Astrocyte (in vitro differentiated cells and primary cell): ENCODE results near the gene GPATCH2. TPM values are rescaled to one million over a fixed set of nuclear protein-coding genes. Genes with fewer than 3 reads are reported as not detected.

Source experiments
- DNase-seq: peaks from one replicate; pipeline ENCODE4 v3.0.0-alpha.2; 2010; ENCODE audit warnings: low read depth
- FAIRE-seq: peaks from 2 replicates; lab custom pipeline; 2011; peaks lifted over from hg19 to GRCh38; lab: Jason Lieb, UNC
- H2AFZ ChIP-seq: 2 replicates; pipeline ENCODE4 v1.6.0; 2012; ENCODE audit warnings: low read depth, low read length, inconsistent platforms
- H3K27ac ChIP-seq: 2 replicates; pipeline ENCODE4 v1.5.1; 2011; ENCODE audit warnings: low read depth, low read length, inconsistent platforms
- H3K27me3 ChIP-seq: 2 replicates; pipeline ENCODE4 v1.6.0; 2011; ENCODE audit warnings: low read length, inconsistent platforms; ENCODE audit not compliant: insufficient read depth
- H3K36me3 ChIP-seq: 2 replicates; pipeline ENCODE4 v1.5.1; 2011; ENCODE audit warnings: low read length, inconsistent platforms; ENCODE audit not compliant: insufficient read depth
- H3K4me1 ChIP-seq: 2 replicates; pipeline ENCODE4 v1.5.1; 2011; ENCODE audit warnings: low read length, inconsistent platforms; ENCODE audit not compliant: insufficient read depth
- H3K4me2 ChIP-seq: 2 replicates; pipeline ENCODE4 v1.6.0; 2012; ENCODE audit warnings: low read length, inconsistent platforms
- H3K4me3 ChIP-seq: 2 replicates; pipeline ENCODE4 v1.5.1; 2011; ENCODE audit warnings: low read depth, mild to moderate bottlenecking, low read length, inconsistent platforms; ENCODE audit not compliant: insufficient read depth
- H3K79me2 ChIP-seq: 2 replicates; pipeline ENCODE4 v1.6.0; 2012; ENCODE audit warnings: mild to moderate bottlenecking, low read length, inconsistent platforms; ENCODE audit not compliant: insufficient read depth
- H3K9ac ChIP-seq: 2 replicates; pipeline ENCODE4 v1.6.0; 2012; ENCODE audit warnings: mild to moderate bottlenecking, low read length, inconsistent platforms
- H3K9me3 ChIP-seq: 2 replicates; pipeline ENCODE4 v1.5.1; 2012; ENCODE audit warnings: low read depth, mild to moderate bottlenecking, low read length, inconsistent platforms; ENCODE audit not compliant: insufficient read depth
- H4K20me1 ChIP-seq: 2 replicates; pipeline ENCODE4 v1.6.0; 2012; ENCODE audit warnings: low read length, inconsistent platforms; ENCODE audit not compliant: insufficient read depth
- H3K27ac Mint-ChIP-seq: one replicate; pipeline ENCODE4 v1.8.0; 2021; ENCODE audit warnings: mild to moderate bottlenecking, mixed read lengths; ENCODE audit not compliant: unreplicated experiment
- H3K27me3 Mint-ChIP-seq: one replicate; pipeline ENCODE4 v1.8.0; 2021; ENCODE audit warnings: low read depth, mixed read lengths; ENCODE audit not compliant: unreplicated experiment
- H3K36me3 Mint-ChIP-seq: one replicate; pipeline ENCODE4 v1.8.0; 2021; ENCODE audit warnings: low read depth, mixed read lengths; ENCODE audit not compliant: unreplicated experiment
- H3K4me1 Mint-ChIP-seq: one replicate; pipeline ENCODE4 v1.8.0; 2021; ENCODE audit warnings: low read depth, mixed read lengths; ENCODE audit not compliant: unreplicated experiment
- H3K4me3 Mint-ChIP-seq: one replicate; pipeline ENCODE4 v1.8.0; 2021; ENCODE audit warnings: mild to moderate bottlenecking, moderate library complexity, mixed read lengths; ENCODE audit not compliant: unreplicated experiment
- H3K9me3 Mint-ChIP-seq: one replicate; pipeline ENCODE4 v1.8.0; 2021; ENCODE audit warnings: mild to moderate bottlenecking, mixed read lengths; ENCODE audit not compliant: unreplicated experiment
- CTCF ChIP-seq: IDR thresholded peaks from 2 replicates; pipeline ENCODE4 v1.5.1; 2011; ENCODE audit warnings: low read depth, mild to moderate bottlenecking, inconsistent platforms, low read length, moderate library complexity; ENCODE audit not compliant: insufficient read depth
- EZH2 ChIP-seq: IDR thresholded peaks from 2 replicates; pipeline ENCODE4 v1.6.1; 2012; ENCODE audit warnings: mild to moderate bottlenecking, low read length, inconsistent platforms; ENCODE audit not compliant: insufficient read depth
- total RNA-seq: library from RNA; stranded (reverse); gene quantifications from 2 replicates; pipeline ENCODE4 v1.2.1, GENCODE V29; 2021

Gene GPATCH2
- total RNA-seq, 1 donor from 2014 or later: 14.1 TPM

GRCh38 chr1:217495249-217495648, 135.6 kb downstream of the GPATCH2 start:
- Histone ChIP-seq H3K4me1 (no peaks in the 10 kb centered on the region), H3K27me3 (no peaks in the 10 kb centered on the region), H3K79me2 (no peaks in the 10 kb centered on the region), H4K20me1 (no peaks in the 10 kb centered on the region), H3K27ac (no peak overlapping the region), H3K9me3 (no peaks in the 10 kb centered on the region), H3K9ac (no peak overlapping the region), H3K4me2 (no peak overlapping the region), H3K4me3 (no peak overlapping the region), H3K36me3 (peaks cover 2% of the 10 kb centered on the region), H2AFZ (no peak overlapping the region)
- H3K4me1 Mint-ChIP-seq: peaks cover 2% of the 10 kb centered on the region
- peaks cover 2% of the 10 kb centered on the region for H3K36me3 Mint-ChIP-seq
- no peak for FAIRE-seq
- no peak for TF ChIP-seq CTCF
- TF ChIP-seq EZH2: no peak
- no peak for DNase-seq
- no peaks in the 10 kb centered on the region for H3K27me3 Mint-ChIP-seq
- no peak overlapping the region for H3K4me3 Mint-ChIP-seq
- H3K27ac Mint-ChIP-seq: no peak overlapping the region
- no peaks in the 10 kb centered on the region for H3K9me3 Mint-ChIP-seq

GRCh38 chr1:217494767-217495166, 136.1 kb downstream of the GPATCH2 start:
- Mint-ChIP-seq H3K27me3 (no peaks in the 10 kb centered on the region), H3K36me3 (peaks cover 3% of the 10 kb centered on the region)
- TF ChIP-seq CTCF (no peak), EZH2 (no peak)

GRCh38 chr1:217493290-217493689, 137.6 kb downstream of the GPATCH2 start:
- peaks cover 2% of the 10 kb centered on the region for H3K4me1 Mint-ChIP-seq
- peak; percentile 1 for DNase-seq
- peaks cover 3% of the 10 kb centered on the region for H3K36me3 Mint-ChIP-seq
- H3K27ac Mint-ChIP-seq: no peak overlapping the region
- H3K4me3 ChIP-seq: no peak overlapping the region
- H3K9me3 ChIP-seq: no peaks in the 10 kb centered on the region
- H3K4me1 ChIP-seq: no peaks in the 10 kb centered on the region
- H2AFZ ChIP-seq: no peak overlapping the region
- no peaks in the 10 kb centered on the region for H3K79me2 ChIP-seq
- no peak overlapping the region for H3K4me3 Mint-ChIP-seq
- H3K9ac ChIP-seq: no peak overlapping the region
- no peaks in the 10 kb centered on the region for H3K27me3 ChIP-seq
- no peaks in the 10 kb centered on the region for H3K9me3 Mint-ChIP-seq
- H3K4me2 ChIP-seq: no peak overlapping the region
- no peaks in the 10 kb centered on the region for H3K27me3 Mint-ChIP-seq
- H3K27ac ChIP-seq: no peak overlapping the region
- TF ChIP-seq EZH2 (no peak), CTCF (no peak)
- no peaks in the 10 kb centered on the region for H4K20me1 ChIP-seq
- H3K36me3 ChIP-seq: peaks cover 2% of the 10 kb centered on the region
- FAIRE-seq: no peak

More at GRCh38 chr1:217494767-217495166, 136.1 kb downstream of the GPATCH2 start:
- Histone ChIP-seq H3K4me3 (no peak overlapping the region), H2AFZ (no peak overlapping the region), H3K36me3 (peaks cover 2% of the 10 kb centered on the region), H4K20me1 (no peaks in the 10 kb centered on the region), H3K9ac (no peak overlapping the region), H3K4me1 (no peaks in the 10 kb centered on the region), H3K4me2 (no peak overlapping the region), H3K9me3 (no peaks in the 10 kb centered on the region), H3K79me2 (no peaks in the 10 kb centered on the region), H3K27ac (no peak overlapping the region), H3K27me3 (no peaks in the 10 kb centered on the region)
- no peak overlapping the region for H3K27ac Mint-ChIP-seq
- peaks cover 2% of the 10 kb centered on the region for H3K4me1 Mint-ChIP-seq
- H3K4me3 Mint-ChIP-seq: no peak overlapping the region
- DNase-seq (no peak), FAIRE-seq (no peak)
- no peaks in the 10 kb centered on the region for H3K9me3 Mint-ChIP-seq
